ENCODE data around the gene IGF1R. TPM values are rescaled to one million over a fixed set of nuclear protein-coding genes. Genes with fewer than 3 reads are reported as not detected.

The IGF1R gene
- total and polyA plus RNA-seq, 2 of the 8 experiments (the other 6 are each of a cell fraction or from before 2014, with no cell fraction given) = 32.9 to 109 TPM

GRCh38 chr15:98620020-98620419 lies 28.3 kb upstream of the IGF1R start (continued):
- TF ChIP-seq, protein P1, sequence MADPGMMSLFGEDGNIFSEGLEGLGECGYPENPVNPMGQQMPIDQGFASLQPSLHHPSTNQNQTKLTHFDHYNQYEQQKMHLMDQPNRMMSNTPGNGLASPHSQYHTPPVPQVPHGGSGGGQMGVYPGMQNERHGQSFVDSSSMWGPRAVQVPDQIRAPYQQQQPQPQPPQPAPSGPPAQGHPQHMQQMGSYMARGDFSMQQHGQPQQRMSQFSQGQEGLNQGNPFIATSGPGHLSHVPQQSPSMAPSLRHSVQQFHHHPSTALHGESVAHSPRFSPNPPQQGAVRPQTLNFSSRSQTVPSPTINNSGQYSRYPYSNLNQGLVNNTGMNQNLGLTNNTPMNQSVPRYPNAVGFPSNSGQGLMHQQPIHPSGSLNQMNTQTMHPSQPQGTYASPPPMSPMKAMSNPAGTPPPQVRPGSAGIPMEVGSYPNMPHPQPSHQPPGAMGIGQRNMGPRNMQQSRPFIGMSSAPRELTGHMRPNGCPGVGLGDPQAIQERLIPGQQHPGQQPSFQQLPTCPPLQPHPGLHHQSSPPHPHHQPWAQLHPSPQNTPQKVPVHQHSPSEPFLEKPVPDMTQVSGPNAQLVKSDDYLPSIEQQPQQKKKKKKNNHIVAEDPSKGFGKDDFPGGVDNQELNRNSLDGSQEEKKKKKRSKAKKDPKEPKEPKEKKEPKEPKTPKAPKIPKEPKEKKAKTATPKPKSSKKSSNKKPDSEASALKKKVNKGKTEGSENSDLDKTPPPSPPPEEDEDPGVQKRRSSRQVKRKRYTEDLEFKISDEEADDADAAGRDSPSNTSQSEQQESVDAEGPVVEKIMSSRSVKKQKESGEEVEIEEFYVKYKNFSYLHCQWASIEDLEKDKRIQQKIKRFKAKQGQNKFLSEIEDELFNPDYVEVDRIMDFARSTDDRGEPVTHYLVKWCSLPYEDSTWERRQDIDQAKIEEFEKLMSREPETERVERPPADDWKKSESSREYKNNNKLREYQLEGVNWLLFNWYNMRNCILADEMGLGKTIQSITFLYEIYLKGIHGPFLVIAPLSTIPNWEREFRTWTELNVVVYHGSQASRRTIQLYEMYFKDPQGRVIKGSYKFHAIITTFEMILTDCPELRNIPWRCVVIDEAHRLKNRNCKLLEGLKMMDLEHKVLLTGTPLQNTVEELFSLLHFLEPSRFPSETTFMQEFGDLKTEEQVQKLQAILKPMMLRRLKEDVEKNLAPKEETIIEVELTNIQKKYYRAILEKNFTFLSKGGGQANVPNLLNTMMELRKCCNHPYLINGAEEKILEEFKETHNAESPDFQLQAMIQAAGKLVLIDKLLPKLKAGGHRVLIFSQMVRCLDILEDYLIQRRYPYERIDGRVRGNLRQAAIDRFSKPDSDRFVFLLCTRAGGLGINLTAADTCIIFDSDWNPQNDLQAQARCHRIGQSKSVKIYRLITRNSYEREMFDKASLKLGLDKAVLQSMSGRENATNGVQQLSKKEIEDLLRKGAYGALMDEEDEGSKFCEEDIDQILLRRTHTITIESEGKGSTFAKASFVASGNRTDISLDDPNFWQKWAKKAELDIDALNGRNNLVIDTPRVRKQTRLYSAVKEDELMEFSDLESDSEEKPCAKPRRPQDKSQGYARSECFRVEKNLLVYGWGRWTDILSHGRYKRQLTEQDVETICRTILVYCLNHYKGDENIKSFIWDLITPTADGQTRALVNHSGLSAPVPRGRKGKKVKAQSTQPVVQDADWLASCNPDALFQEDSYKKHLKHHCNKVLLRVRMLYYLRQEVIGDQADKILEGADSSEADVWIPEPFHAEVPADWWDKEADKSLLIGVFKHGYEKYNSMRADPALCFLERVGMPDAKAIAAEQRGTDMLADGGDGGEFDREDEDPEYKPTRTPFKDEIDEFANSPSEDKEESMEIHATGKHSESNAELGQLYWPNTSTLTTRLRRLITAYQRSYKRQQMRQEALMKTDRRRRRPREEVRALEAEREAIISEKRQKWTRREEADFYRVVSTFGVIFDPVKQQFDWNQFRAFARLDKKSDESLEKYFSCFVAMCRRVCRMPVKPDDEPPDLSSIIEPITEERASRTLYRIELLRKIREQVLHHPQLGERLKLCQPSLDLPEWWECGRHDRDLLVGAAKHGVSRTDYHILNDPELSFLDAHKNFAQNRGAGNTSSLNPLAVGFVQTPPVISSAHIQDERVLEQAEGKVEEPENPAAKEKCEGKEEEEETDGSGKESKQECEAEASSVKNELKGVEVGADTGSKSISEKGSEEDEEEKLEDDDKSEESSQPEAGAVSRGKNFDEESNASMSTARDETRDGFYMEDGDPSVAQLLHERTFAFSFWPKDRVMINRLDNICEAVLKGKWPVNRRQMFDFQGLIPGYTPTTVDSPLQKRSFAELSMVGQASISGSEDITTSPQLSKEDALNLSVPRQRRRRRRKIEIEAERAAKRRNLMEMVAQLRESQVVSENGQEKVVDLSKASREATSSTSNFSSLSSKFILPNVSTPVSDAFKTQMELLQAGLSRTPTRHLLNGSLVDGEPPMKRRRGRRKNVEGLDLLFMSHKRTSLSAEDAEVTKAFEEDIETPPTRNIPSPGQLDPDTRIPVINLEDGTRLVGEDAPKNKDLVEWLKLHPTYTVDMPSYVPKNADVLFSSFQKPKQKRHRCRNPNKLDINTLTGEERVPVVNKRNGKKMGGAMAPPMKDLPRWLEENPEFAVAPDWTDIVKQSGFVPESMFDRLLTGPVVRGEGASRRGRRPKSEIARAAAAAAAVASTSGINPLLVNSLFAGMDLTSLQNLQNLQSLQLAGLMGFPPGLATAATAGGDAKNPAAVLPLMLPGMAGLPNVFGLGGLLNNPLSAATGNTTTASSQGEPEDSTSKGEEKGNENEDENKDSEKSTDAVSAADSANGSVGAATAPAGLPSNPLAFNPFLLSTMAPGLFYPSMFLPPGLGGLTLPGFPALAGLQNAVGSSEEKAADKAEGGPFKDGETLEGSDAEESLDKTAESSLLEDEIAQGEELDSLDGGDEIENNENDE (IDR thresholded peaks at IDR 0.05; ENCODE audit: insufficient replicate concordance, low read length) = no peak
- no peak for TF ChIP-seq MAX (IDR thresholded peaks at IDR 0.05)
- no peak for TF ChIP-seq SIRT6 (IDR thresholded peaks at IDR 0.05; ENCODE audit: low read length)
- no peak for TF ChIP-seq NRF1 (IDR thresholded peaks at IDR 0.05; ENCODE audit: low read depth, low read length)
- no peak for TF ChIP-seq TEAD4 (IDR thresholded peaks at IDR 0.05; ENCODE audit: low read depth, low read length)
- no peak for TF ChIP-seq GABPA (IDR thresholded peaks at IDR 0.05; ENCODE audit: borderline replicate concordance, insufficient read depth, low read length)
- no peak for TF ChIP-seq NANOG (IDR thresholded peaks at IDR 0.05; ENCODE audit: insufficient read depth, low read depth, low read length, poor library complexity, severe bottlenecking)
- TF ChIP-seq RNF2 (IDR thresholded peaks at IDR 0.05; ENCODE audit: borderline replicate concordance, low read depth, low read length, missing control alignments, poor library complexity, severe bottlenecking) = no peak
- no peak for TF ChIP-seq KDM4A (IDR thresholded peaks at IDR 0.05; ENCODE audit: low read depth, low read length, severe bottlenecking)
- no peak for TF ChIP-seq RBBP5 (IDR thresholded peaks at IDR 0.05; ENCODE audit: borderline replicate concordance, low read depth, low read length)
- no peak for TF ChIP-seq SAP30 (IDR thresholded peaks at IDR 0.05; ENCODE audit: insufficient read depth, insufficient replicate concordance, low read length)
